ENCODE data around the gene C20orf96.

DNA sequence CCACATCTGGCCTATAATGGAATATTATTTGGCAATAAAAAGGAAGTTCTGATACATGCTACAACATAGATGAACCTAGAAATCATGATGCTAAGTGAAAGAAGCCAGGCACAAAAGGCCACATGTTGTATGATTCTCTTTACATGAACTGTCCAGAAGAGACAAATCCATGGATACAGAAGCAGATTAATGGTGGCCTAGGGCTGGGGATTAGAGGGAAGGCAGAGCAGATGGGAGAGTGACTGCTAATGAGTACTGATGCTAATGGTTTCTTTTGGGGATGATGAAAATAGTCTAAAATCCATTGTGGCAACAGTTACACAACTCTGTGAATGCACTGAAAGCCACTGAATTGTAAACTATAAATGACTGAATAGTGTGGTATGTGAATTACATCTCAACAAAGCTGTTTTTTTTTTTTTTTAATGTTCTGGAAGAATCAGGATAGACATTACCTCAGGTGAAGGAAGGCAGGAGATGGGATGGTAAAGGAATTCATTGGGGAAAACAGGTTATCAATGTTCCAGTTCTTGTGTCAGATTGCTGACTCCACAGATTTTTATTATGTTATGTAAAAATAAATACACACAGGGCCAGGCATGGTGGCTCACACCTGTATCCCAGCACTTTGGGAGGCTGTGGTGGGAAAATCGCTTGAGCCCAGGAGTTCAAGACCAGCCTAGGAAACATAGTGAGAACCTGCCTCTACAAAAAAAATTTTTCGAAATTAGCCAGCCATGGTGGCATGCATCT lies 25.9 kb upstream of the C20orf96 start:
- TF ChIP-seq GATA3 (IDR thresholded peaks at IDR 0.05; ENCODE audit: low read depth, low read length) (no peak), GATA2 (IDR thresholded peaks at IDR 0.05; ENCODE audit: low read depth, low read length) (no peak)

Data from SH-SY5Y (cell line).